Fibroblast of lung (primary cell): ENCODE measurements around the gene OSBP2. TPM values are rescaled to one million over a fixed set of nuclear protein-coding genes. Genes with fewer than 3 reads are reported as not detected.

Source experiments
- DNase-seq, 2 donors: peaks; one replicate each; pipeline versions ENCODE4 v3.0.0 to v3.0.0-alpha.2; 2010; ENCODE audit warnings: low read depth in 2 of 2
- H2AFZ ChIP-seq: 2 replicates; pipeline ENCODE4 v1.5.1; 2012; ENCODE audit warnings: low read length, control low read depth, inconsistent platforms
- H3K27ac ChIP-seq: 2 replicates; pipeline ENCODE4 v1.5.1; 2011; ENCODE audit warnings: low read length, control low read depth; ENCODE audit not compliant: insufficient read depth
- H3K27me3 ChIP-seq: 2 replicates; pipeline ENCODE4 v1.5.1; 2011; ENCODE audit warnings: mild to moderate bottlenecking, low read length; ENCODE audit not compliant: control insufficient read depth, insufficient read depth
- H3K36me3 ChIP-seq: 2 replicates; pipeline ENCODE4 v1.5.1; 2011; ENCODE audit warnings: low read length; ENCODE audit not compliant: control insufficient read depth, insufficient read depth
- H3K4me1 ChIP-seq: 2 replicates; pipeline ENCODE4 v1.5.1; 2011; ENCODE audit warnings: low read length; ENCODE audit not compliant: control insufficient read depth, insufficient read depth; ENCODE audit errors: extremely low read depth
- H3K4me2 ChIP-seq: 2 replicates; pipeline ENCODE4 v1.5.1; 2011; ENCODE audit warnings: low read length, control low read depth; ENCODE audit not compliant: insufficient read depth; ENCODE audit errors: extremely low read depth
- H3K4me3 ChIP-seq, 4 experiments: fragments of 200-600 bp in 1 of 4; sonication (generic) in 1 of 4; replicated peaks in 1 of 4; 2 replicates each; pipeline ENCODE4 v1.5.1; 2011 to 2016; ENCODE audit warnings: low read length in 4 of 4, low read depth in 3 of 4, mild to moderate bottlenecking in 3 of 4, control low read depth in 2 of 4, inconsistent platforms in 1 of 4, mixed read lengths in 1 of 4; ENCODE audit not compliant: insufficient read depth in 1 of 4; ENCODE audit errors: control extremely low read depth in 1 of 4
- H3K79me2 ChIP-seq: 2 replicates; pipeline ENCODE4 v1.5.1; 2012; ENCODE audit warnings: mild to moderate bottlenecking, low read length, inconsistent platforms; ENCODE audit not compliant: control insufficient read depth, insufficient read depth
- H3K9ac ChIP-seq: 2 replicates; pipeline ENCODE4 v1.5.1; 2011; ENCODE audit warnings: mild to moderate bottlenecking, low read length, control low read depth; ENCODE audit not compliant: insufficient read depth
- H3K9me3 ChIP-seq: 2 replicates; pipeline ENCODE4 v1.5.1; 2012; ENCODE audit warnings: low read depth, low read length; ENCODE audit not compliant: control insufficient read depth, insufficient read depth
- H4K20me1 ChIP-seq: 2 replicates; pipeline ENCODE4 v1.5.1; 2011; ENCODE audit warnings: low read length; ENCODE audit not compliant: control insufficient read depth, insufficient read depth; ENCODE audit errors: extremely low read depth
- EZH2 ChIP-seq: IDR thresholded peaks from 2 replicates; pipeline ENCODE4 v1.5.1; 2012; ENCODE audit warnings: low read length, control low read depth, mild to moderate bottlenecking; ENCODE audit errors: missing control alignments
- polyA plus RNA-seq, 2 donors: library from polyadenylated mRNA; depleted of rRNA in 1 of 2; stranded (reverse) in 1 of 2; unstranded in 1 of 2; fragments of >200 nt; gene quantifications; 2 replicates each; pipeline ENCODE4 v1.2.1, GENCODE V29; 2011 to 2012; ENCODE audit warnings: missing spikeins in 1 of 2
- total RNA-seq: library from RNA; depleted of rRNA; stranded (reverse); fragments of >200 nt; gene quantifications from 2 replicates; pipeline ENCODE4 v1.2.1, GENCODE V29; 2014
- TF ChIP-seq, protein P1 (sequence below), 2 donors: IDR thresholded peaks in 1 of 2; conservative IDR thresholded peaks in 1 of 2; 1 replicate in 1 of 2; 2 replicates in 1 of 2; pipeline ENCODE4 v1.5.1; 2011 to 2012; ENCODE audit warnings: low read length in 2 of 2, control low read depth in 1 of 2, inconsistent platforms in 1 of 2, low read depth in 1 of 2, mild to moderate bottlenecking in 1 of 2

The OSBP2 gene
- total and polyA plus RNA-seq, 2 donors (not counting 1 experiment from before 2014, with no cell fraction given) = 0.40 to 3.8 TPM

DNA sequence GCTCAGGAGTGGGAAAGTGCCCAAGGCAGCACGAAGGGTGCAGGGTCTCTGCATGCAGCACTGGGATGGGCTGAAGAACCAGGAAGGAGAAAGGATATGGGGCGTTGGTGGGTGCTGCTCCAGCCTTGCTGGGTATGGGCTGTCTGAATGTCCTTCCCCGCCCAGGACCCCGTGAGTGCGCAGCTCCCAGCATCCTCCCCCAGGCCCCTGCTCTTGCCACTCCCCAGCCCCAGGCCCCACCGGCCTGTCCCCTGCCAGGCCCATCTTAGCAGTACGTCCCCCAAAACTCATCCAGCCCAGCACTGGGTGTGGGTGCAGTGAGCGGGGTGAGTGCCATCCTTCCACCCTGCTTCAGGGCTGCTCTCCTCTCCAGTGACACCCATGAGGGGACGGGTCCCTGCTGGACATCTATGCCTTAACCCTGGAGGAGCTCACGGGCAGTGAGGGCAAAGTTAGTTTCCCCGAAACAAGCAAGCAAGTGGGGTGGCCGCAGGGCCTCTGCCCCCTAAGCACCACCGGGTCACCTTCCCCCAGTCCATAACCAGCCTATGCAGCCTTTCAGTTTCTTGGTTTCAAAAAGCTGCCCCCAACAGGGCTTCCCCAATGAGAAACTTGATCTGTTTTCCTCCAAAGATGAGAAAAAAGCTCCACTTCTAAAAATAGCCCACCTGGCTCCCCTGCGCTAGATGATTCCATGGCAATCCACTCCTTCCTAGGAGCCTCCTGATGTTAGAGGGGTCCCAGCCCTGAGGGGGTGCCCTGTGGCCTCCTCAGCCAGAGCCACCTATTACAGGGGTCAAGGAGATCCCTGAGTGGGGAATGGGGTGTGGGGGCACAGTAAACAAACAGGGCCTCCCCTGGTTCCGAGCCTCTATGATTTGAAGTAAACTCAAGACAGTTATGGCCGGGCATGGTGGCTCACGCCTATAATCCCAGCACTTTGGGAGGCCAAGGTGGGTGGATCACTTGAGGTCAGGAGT lies 170.1 kb downstream of the OSBP2 start:
- Histone ChIP-seq H3K4me1 (no peaks in the 10 kb centered on the region), H3K36me3 (no peaks in the 10 kb centered on the region), H3K9ac (no peak overlapping the region), H4K20me1 (no peaks in the 10 kb centered on the region), H2AFZ (no peak overlapping the region), H3K27me3 (no peaks in the 10 kb centered on the region), H3K79me2 (no peaks in the 10 kb centered on the region), H3K27ac (no peak overlapping the region), H3K4me2 (no peak overlapping the region), H3K9me3 (no peaks in the 10 kb centered on the region), H3K4me3 (no peak overlapping the region)
- no peak for DNase-seq
- TF ChIP-seq EZH2 = no peak
- TF ChIP-seq, protein P1, sequence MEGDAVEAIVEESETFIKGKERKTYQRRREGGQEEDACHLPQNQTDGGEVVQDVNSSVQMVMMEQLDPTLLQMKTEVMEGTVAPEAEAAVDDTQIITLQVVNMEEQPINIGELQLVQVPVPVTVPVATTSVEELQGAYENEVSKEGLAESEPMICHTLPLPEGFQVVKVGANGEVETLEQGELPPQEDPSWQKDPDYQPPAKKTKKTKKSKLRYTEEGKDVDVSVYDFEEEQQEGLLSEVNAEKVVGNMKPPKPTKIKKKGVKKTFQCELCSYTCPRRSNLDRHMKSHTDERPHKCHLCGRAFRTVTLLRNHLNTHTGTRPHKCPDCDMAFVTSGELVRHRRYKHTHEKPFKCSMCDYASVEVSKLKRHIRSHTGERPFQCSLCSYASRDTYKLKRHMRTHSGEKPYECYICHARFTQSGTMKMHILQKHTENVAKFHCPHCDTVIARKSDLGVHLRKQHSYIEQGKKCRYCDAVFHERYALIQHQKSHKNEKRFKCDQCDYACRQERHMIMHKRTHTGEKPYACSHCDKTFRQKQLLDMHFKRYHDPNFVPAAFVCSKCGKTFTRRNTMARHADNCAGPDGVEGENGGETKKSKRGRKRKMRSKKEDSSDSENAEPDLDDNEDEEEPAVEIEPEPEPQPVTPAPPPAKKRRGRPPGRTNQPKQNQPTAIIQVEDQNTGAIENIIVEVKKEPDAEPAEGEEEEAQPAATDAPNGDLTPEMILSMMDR (conservative IDR thresholded peaks at IDR 0.05 in 1 of 2, IDR thresholded peaks at IDR 0.05 in 1 of 2; ENCODE audit: low read depth in 1 of 2, low read length in 2 of 2) = no peak

DNA sequence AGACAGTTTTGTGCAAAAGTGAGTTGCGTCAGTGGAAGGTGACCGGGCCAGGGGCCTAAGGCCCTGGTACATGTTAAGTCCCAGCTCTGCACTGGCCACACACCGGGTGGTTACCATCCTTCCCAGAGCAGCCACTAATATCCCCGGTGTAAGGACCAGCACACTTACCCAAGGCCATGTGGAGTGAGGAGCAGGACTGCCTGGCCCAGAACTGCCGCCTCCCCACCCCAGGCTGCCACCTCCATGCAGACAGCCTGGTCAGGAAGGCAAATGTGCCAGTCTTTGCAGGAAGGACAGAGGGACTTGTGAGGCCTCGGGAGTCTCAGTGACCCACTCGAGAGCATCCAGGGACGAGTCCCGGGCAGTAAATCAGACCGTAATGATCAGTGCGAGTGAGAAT lies 171.0 kb downstream of the OSBP2 start:
- no peaks in the 10 kb centered on the region for H3K9me3 ChIP-seq
- H4K20me1 ChIP-seq = no peaks in the 10 kb centered on the region
- TF ChIP-seq EZH2 = no peak
- TF ChIP-seq, protein P1 (conservative IDR thresholded peaks at IDR 0.05 in 1 of 2, IDR thresholded peaks at IDR 0.05 in 1 of 2; ENCODE audit: low read depth in 1 of 2, low read length in 2 of 2) = no peak
- no peak overlapping the region for H3K9ac ChIP-seq
- H3K36me3 ChIP-seq = no peaks in the 10 kb centered on the region
- H3K27me3 ChIP-seq = no peaks in the 10 kb centered on the region
- H3K27ac ChIP-seq = no peak overlapping the region
- H3K79me2 ChIP-seq = no peaks in the 10 kb centered on the region
- DNase-seq = no peak
- H3K4me2 ChIP-seq = no peak overlapping the region
- H3K4me3 ChIP-seq = no peak overlapping the region
- H3K4me1 ChIP-seq = no peaks in the 10 kb centered on the region
- H2AFZ ChIP-seq = no peak overlapping the region

DNA sequence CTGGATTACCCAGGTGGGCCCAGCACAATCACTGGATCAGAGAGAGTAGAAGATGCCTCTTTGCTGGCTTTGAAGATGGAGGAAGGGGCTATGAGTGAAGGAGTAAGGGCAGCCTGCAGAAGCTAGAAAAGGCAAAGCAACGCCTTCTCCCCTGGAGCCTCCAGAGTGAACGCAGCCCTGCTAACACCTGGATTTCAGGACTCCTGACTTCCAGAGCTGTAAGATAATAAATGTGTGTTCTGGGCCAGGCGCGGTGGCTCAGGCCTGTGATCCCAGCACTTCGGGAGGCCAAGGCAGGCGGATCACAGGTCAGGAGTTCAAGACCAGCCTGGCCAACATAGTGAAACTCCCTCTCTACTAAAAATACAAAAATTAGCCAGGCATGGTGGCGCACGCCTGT lies 171.5 kb downstream of the OSBP2 start:
- Histone ChIP-seq H3K4me1 (no peaks in the 10 kb centered on the region), H3K9me3 (no peaks in the 10 kb centered on the region), H2AFZ (no peak overlapping the region), H3K79me2 (no peaks in the 10 kb centered on the region), H3K27ac (no peak overlapping the region), H4K20me1 (no peaks in the 10 kb centered on the region), H3K36me3 (no peaks in the 10 kb centered on the region), H3K9ac (no peak overlapping the region), H3K4me2 (no peak overlapping the region), H3K27me3 (no peaks in the 10 kb centered on the region), H3K4me3 (no peak overlapping the region)
- no peak for DNase-seq
- no peak for TF ChIP-seq EZH2
- TF ChIP-seq, protein P1 (conservative IDR thresholded peaks at IDR 0.05 in 1 of 2, IDR thresholded peaks at IDR 0.05 in 1 of 2; ENCODE audit: low read depth in 1 of 2, low read length in 2 of 2) = no peak
